ENCODE measurements around the gene MAP1LC3B2. TPM values are rescaled to one million over a fixed set of nuclear protein-coding genes. Genes with fewer than 3 reads are reported as not detected.

The MAP1LC3B2 gene
- total and polyA plus RNA-seq, 8 donors, result 1.3 to 16.9 (median 2.3) TPM; not detected in 2

- no peaks in the 10 kb centered on the region for H3K9me3 ChIP-seq
- no peaks in the 10 kb centered on the region for H3K27me3 ChIP-seq
- DNase-seq, result peak in 1 of 2 donors; percentile 74
- no peak overlapping the region for H3K4me3 ChIP-seq
- WGBS, 5 donors, result 60 to 68% (median 64%) methylated on average over 13 of the region's 13 CpGs
- H3K4me1 ChIP-seq, result peaks cover 2 to 22% (median 10%) of the 10 kb centered on the region in 4 donors
- no peak for TF ChIP-seq EP300 (IDR thresholded peaks at IDR 0.05)
- no peak for TF ChIP-seq POLR2A (IDR thresholded peaks at IDR 0.05)
- TF ChIP-seq CTCF (IDR thresholded peaks at IDR 0.05), result no peak
- intact Hi-C loops (cut with DNase I; ENCODE audit: low total_unique reads), result loop anchor here (5.0 kb wide), 1 partner anchor 327 kb away; the partner anchor contains the start of gene MED13L
- H3K36me3 ChIP-seq, result no peaks in the 10 kb centered on the region
- H3K27ac ChIP-seq, result no peak overlapping the region
Observed at GRCh38 chr12:116604178-116604895, 45.2 kb downstream of the MAP1LC3B2 start.

GRCh38 chr12:116604951-116605641 lies 45.9 kb downstream of the MAP1LC3B2 start:
- no peaks in the 10 kb centered on the region for H3K27me3 ChIP-seq
- H3K36me3 ChIP-seq, result no peaks in the 10 kb centered on the region
- peak in 1 of 2 donors; percentile 44 for DNase-seq
- H3K4me3 ChIP-seq, result no peak overlapping the region
- peaks cover 0 to 19% (median 6%) of the 10 kb centered on the region in 4 donors for H3K4me1 ChIP-seq
- TF ChIP-seq POLR2AphosphoS5 (IDR thresholded peaks at IDR 0.05), result no peak
- TF ChIP-seq EP300 (IDR thresholded peaks at IDR 0.05), result no peak
- TF ChIP-seq POLR2A (IDR thresholded peaks at IDR 0.05), result no peak
- no peak for TF ChIP-seq CTCF (IDR thresholded peaks at IDR 0.05)
- no peak overlapping the region for H3K27ac ChIP-seq
- WGBS, 5 donors, result 62 to 77% (median 74%) methylated on average over 22 of the region's 22 CpGs
- intact Hi-C loops (cut with DNase I; ENCODE audit: low total_unique reads), result loop anchor here (5.0 kb wide), 1 partner anchor 328 kb away; the partner anchor contains the start of gene MED13L
- H3K9me3 ChIP-seq, result no peaks in the 10 kb centered on the region

- intact Hi-C loops (cut with DNase I; ENCODE audit: low total_unique reads), result no loop called here
- no peak overlapping the region for H3K4me3 ChIP-seq
- no peak for TF ChIP-seq CTCF (IDR thresholded peaks at IDR 0.05)
- no peak for TF ChIP-seq POLR2A (IDR thresholded peaks at IDR 0.05)
- no peak for TF ChIP-seq EP300 (IDR thresholded peaks at IDR 0.05)
- TF ChIP-seq POLR2AphosphoS5 (IDR thresholded peaks at IDR 0.05), result no peak
Observed at GRCh38 chr12:116606397-116606796, 47.2 kb downstream of the MAP1LC3B2 start.

GRCh38 chr12:116607039-116607438 lies 47.9 kb downstream of the MAP1LC3B2 start:
- Histone ChIP-seq H3K4me1 (peaks cover 0 to 17% (median 7%) of the 10 kb centered on the region in 4 donors), H3K27ac (no peak overlapping the region), H3K9me3 (no peaks in the 10 kb centered on the region), H3K36me3 (no peaks in the 10 kb centered on the region), H3K27me3 (no peaks in the 10 kb centered on the region), H3K4me3 (no peak overlapping the region)
- no peak for DNase-seq
- intact Hi-C loops (cut with DNase I; ENCODE audit: low total_unique reads), result no loop called here
- TF ChIP-seq POLR2A (IDR thresholded peaks at IDR 0.05) (no peak), CTCF (IDR thresholded peaks at IDR 0.05) (no peak), EP300 (IDR thresholded peaks at IDR 0.05) (no peak), POLR2AphosphoS5 (IDR thresholded peaks at IDR 0.05) (no peak)
- 90 to 98% (median 95%) methylated on average over 6 of the region's 6 CpGs for WGBS, 5 donors

More at GRCh38 chr12:116606397-116606796, 47.2 kb downstream of the MAP1LC3B2 start:
- H3K9me3 ChIP-seq, result no peaks in the 10 kb centered on the region
- H3K27me3 ChIP-seq, result no peaks in the 10 kb centered on the region
- peaks cover 0 to 23% (median 7%) of the 10 kb centered on the region in 4 donors for H3K4me1 ChIP-seq
- no peaks in the 10 kb centered on the region for H3K36me3 ChIP-seq
- no peak for DNase-seq
- H3K27ac ChIP-seq, result no peak overlapping the region
- WGBS, 5 donors, result 49 to 68% (median 61%) methylated on average over 4 of the region's 4 CpGs

All from stomach (tissue), 9 donors.